MG63 (cell line): ENCODE results near the gene PAXX. TPM values are rescaled to one million over a fixed set of nuclear protein-coding genes. Genes with fewer than 3 reads are reported as not detected.

Experiments
- DNase-seq: peaks from one replicate; pipeline ENCODE4 v3.0.0-alpha.2; 2020
- H3K27me3 ChIP-seq: fragments of 250-450 bp; sonication (Bioruptor Pico); 2 replicates; pipeline ENCODE4 v1.5.1; 2020; ENCODE audit warnings: mild to moderate bottlenecking, moderate library complexity
- H3K36me3 ChIP-seq: fragments of 250-450 bp; sonication (Bioruptor Pico); 2 replicates; pipeline ENCODE4 v1.5.1; 2020; ENCODE audit warnings: mild to moderate bottlenecking, moderate library complexity
- H3K4me3 ChIP-seq: fragments of 250-450 bp; sonication (Bioruptor Pico); 2 replicates; pipeline ENCODE4 v1.5.1; 2020; ENCODE audit warnings: mild to moderate bottlenecking, moderate library complexity
- H3K9me3 ChIP-seq: fragments of 250-450 bp; sonication (Bioruptor Pico); 2 replicates; pipeline ENCODE4 v1.5.1; 2020; ENCODE audit warnings: mild to moderate bottlenecking, moderate library complexity
- total RNA-seq: library from RNA; depleted of rRNA; stranded (reverse); fragments of >200 nt; shearing (Covaris generic); gene quantifications from 2 replicates; pipeline ENCODE4 v1.2.3, GENCODE V29; 2014; ENCODE audit warnings: low replicate concordance

Gene PAXX
- total RNA-seq, 1 experiment from 2014 or later, result 63.0 TPM

DNA sequence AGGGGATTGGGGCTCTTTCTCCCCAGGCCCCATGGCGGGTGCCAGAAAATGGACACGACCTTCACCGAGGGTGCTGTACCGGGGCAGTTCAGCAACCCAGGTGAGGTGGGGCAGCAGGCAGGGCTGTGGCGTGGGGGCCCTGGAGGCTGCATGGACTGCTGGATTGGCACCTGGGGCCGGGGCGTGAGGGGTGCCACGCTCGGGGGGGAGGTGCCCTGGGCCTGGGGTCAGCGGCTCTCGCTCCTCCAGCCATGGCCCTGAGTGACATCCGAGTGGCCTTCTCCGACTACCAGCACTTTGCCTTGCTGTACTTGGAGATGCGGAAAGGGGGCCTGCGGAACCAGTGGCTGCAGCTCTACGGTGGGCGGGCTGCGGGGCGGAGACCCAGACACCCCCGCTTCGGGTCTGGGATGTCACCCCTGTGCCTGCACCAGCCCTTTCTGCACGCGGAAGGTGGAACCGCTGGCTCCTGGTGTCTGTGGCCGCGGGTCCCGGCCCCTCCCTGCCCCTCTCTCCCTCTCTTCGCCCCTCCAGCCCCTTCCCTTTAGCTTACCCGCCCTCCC lies 7.7 kb upstream of the PAXX start:
- H3K9me3 ChIP-seq, result no peaks in the 10 kb centered on the region
- H3K27me3 ChIP-seq, result no peaks in the 10 kb centered on the region
- H3K36me3 ChIP-seq, result no peaks in the 10 kb centered on the region
- no peak overlapping the region for H3K4me3 ChIP-seq
- no peak for DNase-seq

DNA sequence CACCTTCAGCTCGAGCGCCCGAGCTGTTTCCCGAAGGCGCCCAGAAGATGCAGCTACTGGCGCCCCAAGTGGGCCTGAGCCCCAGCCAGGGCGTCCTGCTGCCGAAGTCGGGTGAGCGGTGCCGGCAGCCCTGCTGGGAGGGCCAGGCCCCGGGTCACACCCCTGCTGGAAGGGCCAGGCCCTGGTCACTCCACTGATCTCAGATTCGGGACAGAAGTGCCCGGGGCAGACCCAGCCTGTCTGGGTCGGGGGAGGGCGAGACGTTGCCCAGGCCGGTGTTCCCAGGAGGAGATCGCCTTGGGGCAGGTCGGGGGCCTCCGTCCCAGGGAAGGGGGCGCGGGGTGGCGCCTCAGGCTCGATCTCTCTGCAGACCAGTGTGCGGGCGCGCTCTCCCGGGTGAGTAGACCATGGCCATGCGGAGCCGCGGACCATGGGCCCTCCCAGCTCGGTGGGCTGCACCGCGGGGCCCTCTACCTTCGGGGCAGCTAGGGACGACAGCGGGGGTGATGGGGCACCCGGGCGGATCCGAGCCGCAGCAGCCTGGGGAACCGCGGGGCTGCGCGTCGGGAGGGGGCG lies 7.1 kb upstream of the PAXX start:
- H3K4me3 ChIP-seq, result no peak overlapping the region
- no peaks in the 10 kb centered on the region for H3K27me3 ChIP-seq
- no peak for DNase-seq
- H3K36me3 ChIP-seq, result no peaks in the 10 kb centered on the region
- no peaks in the 10 kb centered on the region for H3K9me3 ChIP-seq

DNA sequence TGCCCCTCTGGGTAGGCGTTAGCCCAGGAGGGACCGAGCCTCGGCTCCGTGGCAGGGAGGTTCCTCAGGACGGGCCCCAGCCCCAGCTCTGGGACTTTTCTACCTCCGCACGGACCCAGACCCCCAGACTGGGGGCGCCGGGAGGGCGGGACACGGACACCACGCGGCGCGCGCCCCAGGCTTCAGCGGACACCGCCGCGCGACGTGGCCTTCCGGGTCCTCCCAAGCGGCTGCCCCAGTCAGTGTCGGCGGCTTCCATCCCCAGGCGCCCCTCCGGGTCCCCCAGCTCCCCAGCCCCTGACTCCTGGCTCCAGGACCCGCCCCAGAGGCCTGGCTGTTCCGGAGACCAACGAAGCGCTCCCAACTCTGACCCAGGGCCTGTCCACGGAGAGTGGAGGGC lies 6.4 kb upstream of the PAXX start:
- no peaks in the 10 kb centered on the region for H3K9me3 ChIP-seq
- DNase-seq, result no peak
- no peaks in the 10 kb centered on the region for H3K27me3 ChIP-seq
- no peak overlapping the region for H3K4me3 ChIP-seq
- H3K36me3 ChIP-seq, result no peaks in the 10 kb centered on the region

DNA sequence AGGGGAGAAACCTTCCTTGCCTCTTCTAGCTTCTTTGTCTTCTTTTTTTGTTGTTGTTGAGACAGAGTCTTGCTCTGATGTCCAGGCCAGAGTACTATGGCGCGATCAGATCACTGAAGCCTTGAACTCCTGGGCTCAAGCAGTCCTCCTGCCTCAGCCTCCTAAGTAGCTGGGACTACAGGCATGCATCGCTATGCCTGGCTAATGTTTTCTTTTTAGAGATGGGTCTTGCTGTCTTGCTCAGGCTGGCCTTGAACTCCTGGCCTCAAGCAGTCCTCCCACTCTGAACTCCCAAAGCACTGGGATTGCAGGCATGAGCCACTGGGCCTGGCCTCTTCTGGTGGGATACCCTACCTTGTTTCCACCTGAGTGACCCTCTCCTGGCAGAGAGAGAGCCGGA lies 3.4 kb upstream of the PAXX start:
- Histone ChIP-seq H3K9me3 (no peaks in the 10 kb centered on the region), H3K36me3 (no peaks in the 10 kb centered on the region), H3K4me3 (no peak overlapping the region), H3K27me3 (no peaks in the 10 kb centered on the region)
- DNase-seq, result no peak

DNA sequence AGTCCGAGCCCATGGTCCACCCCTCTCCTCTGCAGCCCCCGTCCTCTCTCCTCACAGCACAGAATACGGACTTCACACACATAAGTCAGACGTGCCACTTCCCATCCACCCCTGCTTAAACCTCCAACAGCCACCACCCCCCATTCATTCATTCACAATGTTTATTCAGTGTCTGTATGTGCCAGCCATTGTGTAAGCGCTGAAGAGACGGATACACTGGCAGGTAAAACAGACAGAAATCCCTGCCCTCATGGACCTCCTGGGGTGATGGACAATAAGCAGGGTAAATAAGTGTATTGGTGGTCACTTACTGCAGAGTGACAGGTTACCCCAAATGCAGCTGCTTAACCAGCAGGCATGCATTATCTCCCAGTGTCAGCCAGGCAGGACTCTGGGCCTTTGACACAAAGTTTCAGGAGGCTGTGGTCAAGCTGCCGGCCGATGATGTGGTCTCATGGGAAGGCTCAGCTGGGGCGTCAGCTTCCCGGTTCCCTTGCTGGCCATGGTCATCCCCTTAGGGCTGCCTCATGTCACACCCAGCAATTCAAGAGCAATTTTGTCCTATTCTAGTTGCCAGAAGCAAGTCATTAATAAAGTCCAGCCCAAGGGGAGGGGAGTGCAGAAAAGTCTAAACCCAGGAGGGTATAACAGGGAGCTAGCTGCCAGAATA lies 1.8 kb upstream of the PAXX start:
- H3K27me3 ChIP-seq, result no peaks in the 10 kb centered on the region
- H3K4me3 ChIP-seq, result no peak overlapping the region
- DNase-seq, result no peak
- no peaks in the 10 kb centered on the region for H3K36me3 ChIP-seq
- no peaks in the 10 kb centered on the region for H3K9me3 ChIP-seq

DNA sequence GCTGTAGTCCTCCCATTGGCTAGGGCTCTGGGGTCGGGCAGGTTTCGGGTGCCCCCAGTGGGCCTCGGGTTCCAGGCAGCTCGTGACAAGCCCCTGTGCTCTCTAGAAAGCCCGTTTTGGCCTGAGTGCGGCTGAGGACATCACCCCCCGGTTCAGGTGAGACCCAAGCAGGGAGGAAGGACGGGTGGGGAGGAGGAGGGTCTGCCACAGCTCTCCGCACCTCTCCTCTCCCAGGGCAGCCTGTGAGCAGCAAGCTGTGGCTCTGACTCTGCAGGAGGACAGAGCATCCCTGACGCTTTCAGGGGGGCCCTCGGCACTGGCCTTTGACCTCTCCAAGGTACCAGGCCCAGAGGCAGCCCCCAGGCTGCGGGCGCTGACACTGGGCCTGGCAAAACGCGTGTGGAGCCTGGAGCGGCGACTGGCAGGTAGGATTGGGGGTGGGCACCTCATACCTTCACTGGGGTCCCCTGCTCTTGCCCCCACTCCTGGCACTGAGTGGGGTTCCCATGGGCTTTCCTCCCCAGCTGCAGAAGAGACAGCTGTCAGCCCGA lies 672 bp downstream of the PAXX start:
- DNase-seq, result no peak
- no peaks in the 10 kb centered on the region for H3K27me3 ChIP-seq
- H3K36me3 ChIP-seq, result no peaks in the 10 kb centered on the region
- H3K9me3 ChIP-seq, result no peaks in the 10 kb centered on the region
- H3K4me3 ChIP-seq, result peak overlapping the region; percentile 74

DNA sequence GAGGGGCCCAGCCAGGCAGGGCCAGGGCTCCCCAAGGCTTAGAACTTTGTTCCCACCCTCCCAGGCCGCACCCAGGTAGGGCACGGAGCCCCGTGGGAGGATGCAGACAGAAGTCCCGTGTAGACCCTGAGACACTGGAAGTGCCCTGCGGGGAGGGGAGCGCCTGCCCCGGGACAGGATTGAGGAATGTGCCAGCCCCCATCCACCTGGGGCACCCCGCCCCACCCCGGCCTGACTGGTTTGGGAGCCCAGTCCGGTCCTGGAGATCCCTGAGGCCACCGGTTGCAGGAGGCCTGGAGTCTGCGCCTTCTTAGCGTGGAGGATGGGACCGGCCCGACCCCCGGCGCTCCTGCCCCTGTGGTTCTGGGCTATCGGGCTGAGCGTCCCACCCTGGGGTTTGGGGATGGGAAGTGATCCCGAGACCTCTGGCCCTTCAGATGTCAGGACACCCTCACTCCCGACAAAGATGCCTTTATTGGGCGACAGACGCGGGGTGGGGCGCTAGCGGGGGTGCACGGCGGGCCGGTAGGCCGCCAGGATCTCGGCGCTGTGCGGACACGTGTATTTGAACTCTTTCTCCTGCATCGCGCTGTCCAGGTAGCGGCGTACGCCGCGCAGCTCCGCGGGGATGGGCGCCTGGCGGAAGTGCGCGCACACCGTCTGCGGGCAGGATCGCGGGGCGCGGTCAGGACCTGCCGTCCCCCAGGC lies 2.1 kb downstream of the PAXX start:
- DNase-seq, result no peak
- no peaks in the 10 kb centered on the region for H3K9me3 ChIP-seq
- no peaks in the 10 kb centered on the region for H3K36me3 ChIP-seq
- no peaks in the 10 kb centered on the region for H3K27me3 ChIP-seq
- H3K4me3 ChIP-seq, result no peak overlapping the region

DNA sequence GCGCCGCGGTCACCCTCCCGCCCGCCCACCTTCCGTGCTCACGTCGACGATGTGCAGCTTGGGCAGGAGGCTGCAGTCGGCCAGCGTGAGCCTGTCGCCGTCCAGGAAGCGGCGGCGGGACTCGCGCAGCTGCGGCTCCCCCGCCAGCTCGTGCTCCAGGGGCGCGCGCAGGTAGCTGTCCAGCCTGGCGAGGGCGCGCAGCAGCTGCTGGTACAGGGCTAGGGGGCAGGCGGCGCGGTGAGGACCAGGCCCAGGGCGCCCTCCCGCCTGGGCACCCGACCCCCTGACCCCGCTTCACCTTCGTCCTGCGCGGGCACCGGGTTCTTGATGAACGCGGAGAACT lies 2.6 kb downstream of the PAXX start:
- Histone ChIP-seq H3K4me3 (no peak overlapping the region), H3K36me3 (no peaks in the 10 kb centered on the region), H3K9me3 (no peaks in the 10 kb centered on the region), H3K27me3 (no peaks in the 10 kb centered on the region)
- no peak for DNase-seq

DNA sequence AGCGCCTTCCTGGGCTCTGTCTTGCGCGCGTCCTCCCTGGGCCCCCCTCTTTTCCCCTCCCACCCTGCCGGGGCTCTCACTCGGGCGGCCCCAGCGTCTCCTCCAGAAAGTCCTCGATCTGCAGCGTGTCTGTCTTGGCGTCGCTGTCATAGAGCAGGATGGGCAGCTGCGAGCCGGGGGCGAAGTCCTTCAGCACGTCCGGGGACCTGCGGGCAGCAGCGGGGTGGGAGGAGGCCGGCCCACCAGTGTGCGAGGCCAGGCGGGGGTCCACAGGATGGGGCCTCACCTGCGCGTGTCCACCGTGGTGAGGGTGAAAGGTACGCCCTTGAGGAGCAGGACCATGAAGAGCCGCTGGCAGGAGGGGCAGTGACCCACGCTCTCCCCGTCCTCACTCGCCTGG lies 3.1 kb downstream of the PAXX start:
- H3K4me3 ChIP-seq, result no peak overlapping the region
- H3K27me3 ChIP-seq, result no peaks in the 10 kb centered on the region
- DNase-seq, result no peak
- H3K9me3 ChIP-seq, result no peaks in the 10 kb centered on the region
- no peaks in the 10 kb centered on the region for H3K36me3 ChIP-seq

DNA sequence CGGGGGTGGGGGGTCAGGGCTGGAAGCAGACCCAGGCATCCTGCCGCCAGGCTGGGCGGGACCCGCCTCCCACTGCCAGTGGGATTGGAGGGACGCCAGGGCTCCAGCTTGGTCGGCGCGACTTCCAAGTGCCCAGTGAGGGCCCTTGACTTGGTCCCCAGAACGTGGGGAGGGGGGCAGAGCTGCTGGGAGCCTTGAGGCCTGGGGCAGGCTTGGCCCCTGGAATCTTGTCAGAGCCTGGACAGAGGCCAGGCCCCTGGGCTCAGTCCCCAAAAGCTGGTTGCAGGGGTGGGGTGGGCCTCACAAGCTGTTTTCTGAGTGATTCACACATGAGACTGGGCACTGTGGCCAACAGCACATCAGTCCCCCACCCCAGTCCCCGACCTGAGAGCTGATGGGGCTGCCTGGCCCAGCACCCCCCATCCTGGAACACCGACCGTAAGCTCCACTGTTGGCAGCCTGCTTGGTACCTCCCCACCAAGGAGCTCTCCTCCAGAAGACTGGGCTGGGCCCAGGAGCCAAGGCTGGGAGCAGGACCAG lies 3.6 kb downstream of the PAXX start:
- peak; percentile 88 for DNase-seq
- H3K4me3 ChIP-seq, result no peak overlapping the region
- H3K27me3 ChIP-seq, result no peaks in the 10 kb centered on the region
- H3K9me3 ChIP-seq, result no peaks in the 10 kb centered on the region
- no peaks in the 10 kb centered on the region for H3K36me3 ChIP-seq

DNA sequence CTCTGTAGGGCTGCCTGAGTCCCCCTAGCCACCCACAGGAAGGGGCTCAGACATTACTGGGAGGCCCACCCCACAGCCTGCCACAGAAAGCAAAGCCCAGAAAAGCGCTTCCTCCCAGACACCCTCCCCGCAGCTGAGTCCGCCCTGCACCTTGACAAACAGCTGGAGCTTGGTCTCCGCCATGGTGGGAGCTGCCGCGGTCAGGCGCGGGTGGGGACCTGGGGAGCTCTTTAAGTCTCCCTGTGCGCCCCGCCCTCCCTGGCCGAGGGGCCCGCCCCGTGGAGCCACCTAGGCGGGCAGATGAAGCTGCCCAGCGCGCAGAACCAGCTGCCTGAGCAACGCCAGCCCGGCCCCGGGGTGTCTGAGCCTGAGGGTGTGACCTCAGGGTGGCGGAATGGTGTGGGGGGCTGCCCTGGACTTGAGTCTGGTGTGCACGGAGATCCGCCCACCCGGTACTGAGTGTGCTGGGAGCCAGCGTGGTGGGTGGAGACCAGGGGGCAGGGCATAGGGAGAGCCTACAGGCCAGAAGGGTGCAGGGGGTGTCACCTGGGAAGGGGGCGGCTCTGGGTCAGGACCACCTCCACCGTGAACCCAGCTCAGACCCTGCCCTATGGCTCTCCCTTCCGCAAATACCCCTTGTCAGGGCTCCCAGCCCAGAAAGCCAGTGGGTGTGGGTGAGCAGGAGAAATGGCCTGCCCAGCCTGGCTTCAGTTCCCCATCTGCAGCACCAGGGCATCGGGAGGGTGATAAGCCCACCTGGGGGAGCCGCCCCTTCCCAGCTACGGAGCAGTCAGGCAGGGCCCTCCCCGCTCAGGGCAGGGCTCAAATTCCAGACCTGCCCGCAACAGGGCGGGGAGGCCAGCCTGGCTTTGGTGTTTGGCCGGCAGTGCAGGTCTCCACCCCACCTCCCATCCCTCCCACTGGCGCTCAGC lies 4.4 kb downstream of the PAXX start, which contains the start of gene CLIC3:
Gene CLIC3 (minus strand): TSS at position 208 of the 932 bp plus-strand sequence. CDS start 25 bp downstream, at position 183.
- Histone ChIP-seq H3K4me3 (no peak within 1 kb of the TSS), H3K36me3 (no peaks in the 10 kb centered on the region), H3K9me3 (no peaks in the 10 kb centered on the region), H3K27me3 (no peaks in the 10 kb centered on the region)
- DNase-seq, result peak; percentile 51

DNA sequence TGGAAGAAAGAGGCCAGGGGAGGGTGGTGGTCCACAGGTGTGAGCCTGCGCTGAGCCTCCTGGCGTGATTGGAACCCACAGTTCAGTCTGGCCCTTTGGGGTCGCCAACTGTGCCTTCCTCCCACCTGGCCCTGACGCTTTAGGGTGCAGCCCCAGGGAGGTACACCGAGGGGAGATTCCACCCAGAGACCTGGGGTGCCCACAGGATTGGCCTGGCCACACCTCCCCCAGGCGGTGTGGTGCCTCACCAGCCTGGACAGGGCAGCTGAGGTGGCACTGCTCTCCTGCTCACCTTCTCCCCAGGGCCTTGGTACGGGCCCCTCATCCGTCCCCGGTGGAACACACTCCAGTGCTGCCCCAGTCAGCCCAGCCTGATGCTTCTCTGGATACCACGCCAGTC lies 5.1 kb downstream of the PAXX start:
- H3K4me3 ChIP-seq, result no peak overlapping the region
- no peaks in the 10 kb centered on the region for H3K9me3 ChIP-seq
- no peak for DNase-seq
- H3K36me3 ChIP-seq, result no peaks in the 10 kb centered on the region
- no peaks in the 10 kb centered on the region for H3K27me3 ChIP-seq

DNA sequence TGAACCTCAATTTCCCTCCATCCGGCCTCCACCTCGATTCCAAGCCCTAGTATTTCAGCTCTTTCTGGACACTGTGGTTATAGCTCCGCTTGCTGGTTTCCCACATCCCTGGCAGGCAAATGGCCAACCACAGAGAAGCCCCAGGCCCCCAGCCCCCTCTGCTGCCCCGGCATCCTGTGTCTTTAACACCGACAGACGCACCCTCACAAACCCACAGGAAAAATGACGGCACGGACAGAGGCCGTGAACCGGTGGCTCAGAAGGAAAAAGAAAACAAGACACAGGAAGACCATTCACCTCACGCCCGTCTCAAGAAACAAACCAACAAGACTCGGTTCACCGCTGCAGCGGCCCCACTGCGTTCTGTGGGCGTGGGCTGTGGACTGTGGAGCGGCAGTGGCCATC lies 5.6 kb downstream of the PAXX start:
- DNase-seq, result no peak
- Histone ChIP-seq H3K36me3 (no peaks in the 10 kb centered on the region), H3K27me3 (no peaks in the 10 kb centered on the region), H3K9me3 (no peaks in the 10 kb centered on the region), H3K4me3 (no peak overlapping the region)

DNA sequence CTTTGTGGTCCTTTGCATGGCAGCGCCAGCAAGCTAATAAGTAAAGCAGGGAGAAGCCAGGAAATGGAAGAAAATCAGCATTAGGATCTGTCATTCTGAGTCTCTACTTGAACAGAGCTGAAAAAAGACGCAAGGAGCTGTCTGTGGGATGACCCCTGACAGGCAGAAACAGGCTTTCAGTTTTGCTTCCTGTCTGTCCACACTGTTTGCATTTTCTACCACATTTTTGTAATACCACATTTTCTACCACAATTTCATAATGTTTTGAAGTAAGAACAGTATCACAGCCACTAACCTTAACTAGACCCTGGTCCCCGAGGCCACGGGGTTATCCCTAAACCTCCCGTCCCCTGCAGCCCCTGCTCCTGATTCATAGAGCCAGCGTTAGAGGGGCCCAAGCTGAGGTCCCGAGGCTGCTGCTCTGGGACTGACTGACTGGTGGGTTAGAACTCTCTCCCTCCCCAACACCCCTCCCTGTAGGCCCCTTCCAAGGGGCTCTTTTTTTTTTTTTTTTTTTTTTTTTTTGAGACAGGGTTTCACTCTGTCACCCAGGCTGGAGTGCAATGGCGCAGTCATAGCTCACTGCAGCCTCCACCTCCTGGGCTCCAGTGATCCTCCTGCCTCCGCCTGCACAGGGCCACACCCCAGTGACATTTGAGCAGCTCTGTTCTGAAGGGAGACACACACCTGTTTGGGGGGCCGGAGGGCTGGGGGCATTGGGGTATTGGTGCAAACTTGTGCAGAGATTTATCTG lies 8.1 kb downstream of the PAXX start:
- Histone ChIP-seq H3K36me3 (no peaks in the 10 kb centered on the region), H3K4me3 (no peak overlapping the region), H3K9me3 (no peaks in the 10 kb centered on the region), H3K27me3 (no peaks in the 10 kb centered on the region)
- DNase-seq, result no peak

DNA sequence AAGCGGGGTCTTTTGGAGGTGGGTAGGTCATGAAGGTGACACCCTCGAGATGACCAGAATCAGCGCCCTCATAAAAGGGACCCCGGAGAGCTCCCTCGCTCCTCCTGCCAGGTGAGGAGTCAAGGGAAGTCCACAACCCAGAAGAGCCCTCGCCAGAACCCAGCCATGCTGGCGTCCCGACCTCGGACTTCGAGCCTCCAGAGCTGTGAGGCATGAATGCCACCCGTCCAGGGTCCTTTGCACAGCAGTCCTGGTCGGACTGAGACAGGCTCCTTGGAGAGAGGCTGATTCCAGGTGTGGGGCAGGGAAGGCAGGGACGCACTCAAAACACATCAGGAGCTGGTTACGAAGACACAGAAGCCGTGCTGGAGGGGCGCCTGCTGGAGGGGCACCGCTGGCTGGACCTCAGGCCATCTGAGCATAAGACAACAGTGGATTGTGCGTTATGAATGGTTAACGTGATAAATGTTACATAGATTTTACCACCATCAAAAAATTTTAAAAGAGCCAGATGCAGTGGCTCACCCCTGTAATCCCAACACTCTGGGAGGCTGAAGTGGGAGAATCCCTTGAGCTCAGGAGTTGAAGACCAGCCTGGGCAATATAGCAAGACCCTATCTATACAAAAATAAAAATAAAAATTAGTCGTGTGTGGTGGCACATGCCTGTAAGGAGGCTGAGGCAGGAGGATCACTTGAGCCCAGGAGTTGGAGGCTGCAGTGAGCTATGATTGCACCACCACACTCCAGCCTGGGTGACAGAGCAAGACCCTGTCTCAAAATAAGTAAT lies 9.8 kb downstream of the PAXX start:
- Histone ChIP-seq H3K36me3 (no peaks in the 10 kb centered on the region), H3K9me3 (no peaks in the 10 kb centered on the region), H3K27me3 (no peaks in the 10 kb centered on the region), H3K4me3 (no peak overlapping the region)
- DNase-seq, result no peak
